Activated CD4-positive, alpha-beta T cell treated with anti-CD3 and anti-CD28 coated beads, Interleukin-2, amount 10 ng/mL, durations not matched to agents 24 days and 14 days (primary cell): ENCODE measurements around the gene ACOX3. TPM values are rescaled to one million over a fixed set of nuclear protein-coding genes. Genes with fewer than 3 reads are reported as not detected.

Experiments used
- DNase-seq: peaks from one replicate; pipeline ENCODE4 v3.0.0; 2022
- H3K27ac Mint-ChIP-seq: one replicate; pipeline ENCODE4 v1.8.0; 2022; ENCODE audit warnings: mild to moderate bottlenecking, mixed read lengths
- H3K27me3 Mint-ChIP-seq: one replicate; pipeline ENCODE4 v1.8.0; 2022; ENCODE audit warnings: mixed read lengths
- H3K36me3 Mint-ChIP-seq: one replicate; pipeline ENCODE4 v1.8.0; 2022; ENCODE audit warnings: low read depth, mild to moderate bottlenecking, mixed read lengths
- H3K4me1 Mint-ChIP-seq: one replicate; pipeline ENCODE4 v1.8.0; 2021; ENCODE audit warnings: mixed read lengths
- H3K4me3 Mint-ChIP-seq: one replicate; pipeline ENCODE4 v1.8.0; 2022; ENCODE audit warnings: mild to moderate bottlenecking, moderate library complexity, mixed read lengths
- H3K9me3 Mint-ChIP-seq: one replicate; pipeline ENCODE4 v1.8.0; 2021; ENCODE audit warnings: mixed read lengths
- intact Hi-C: fragments of 100-400 bp; cut with micrococcal nuclease; formaldehyde crosslinking; loops from one replicate; pipeline ENCODE4 v1.15.1; 2023
- total RNA-seq: library from RNA; stranded (reverse); gene quantifications from 2 replicates; pipeline ENCODE4 v1.2.3, GENCODE V29; 2022

ACOX3 gene
- total RNA-seq, 1 donor from 2014 or later: 20.5 TPM

- Mint-ChIP-seq H3K9me3 (no peaks in the 10 kb centered on the region), H3K27ac (no peak overlapping the region), H3K27me3 (no peaks in the 10 kb centered on the region), H3K4me3 (no peak overlapping the region), H3K4me1 (no peaks in the 10 kb centered on the region), H3K36me3 (no peaks in the 10 kb centered on the region)
- intact Hi-C loops: no loop called here
- DNase-seq: no peak
Observed at GRCh38 chr4:8378776-8379175, 61.7 kb downstream of the ACOX3 start.

- no peak overlapping the region for H3K4me3 Mint-ChIP-seq
Observed at GRCh38 chr4:8378101-8378724, 62.3 kb downstream of the ACOX3 start.

GRCh38 chr4:8377103-8378075, 63.1 kb downstream of the ACOX3 start:
- no peak for DNase-seq
- H3K27ac Mint-ChIP-seq: no peak overlapping the region
- intact Hi-C loops: no loop called here
- H3K4me1 Mint-ChIP-seq: no peaks in the 10 kb centered on the region
- H3K36me3 Mint-ChIP-seq: no peaks in the 10 kb centered on the region
- H3K4me3 Mint-ChIP-seq: no peak overlapping the region
- no peaks in the 10 kb centered on the region for H3K27me3 Mint-ChIP-seq
- no peaks in the 10 kb centered on the region for H3K9me3 Mint-ChIP-seq

More at GRCh38 chr4:8378101-8378724, 62.3 kb downstream of the ACOX3 start:
- intact Hi-C loops: no loop called here
- no peaks in the 10 kb centered on the region for H3K27me3 Mint-ChIP-seq
- no peaks in the 10 kb centered on the region for H3K4me1 Mint-ChIP-seq
- no peak for DNase-seq
- H3K36me3 Mint-ChIP-seq: no peaks in the 10 kb centered on the region
- no peaks in the 10 kb centered on the region for H3K9me3 Mint-ChIP-seq
- H3K27ac Mint-ChIP-seq: no peak overlapping the region

- H3K27ac Mint-ChIP-seq: no peak overlapping the region
Observed at GRCh38 chr4:8376361-8377102, 64.0 kb downstream of the ACOX3 start.

GRCh38 chr4:8374851-8375649, 65.5 kb downstream of the ACOX3 start:
- no peaks in the 10 kb centered on the region for H3K27me3 Mint-ChIP-seq
- no peaks in the 10 kb centered on the region for H3K9me3 Mint-ChIP-seq
- H3K4me3 Mint-ChIP-seq: no peak overlapping the region
- H3K4me1 Mint-ChIP-seq: no peaks in the 10 kb centered on the region
- DNase-seq: no peak
- H3K36me3 Mint-ChIP-seq: no peaks in the 10 kb centered on the region
- H3K27ac Mint-ChIP-seq: no peak overlapping the region
- intact Hi-C loops: no loop called here

More at GRCh38 chr4:8376361-8377102, 64.0 kb downstream of the ACOX3 start:
- no peaks in the 10 kb centered on the region for H3K9me3 Mint-ChIP-seq
- H3K4me3 Mint-ChIP-seq: no peak overlapping the region
- no peaks in the 10 kb centered on the region for H3K36me3 Mint-ChIP-seq
- intact Hi-C loops: no loop called here
- H3K4me1 Mint-ChIP-seq: no peaks in the 10 kb centered on the region
- H3K27me3 Mint-ChIP-seq: no peaks in the 10 kb centered on the region
- no peak for DNase-seq

- Mint-ChIP-seq H3K27ac (no peak overlapping the region), H3K4me1 (no peaks in the 10 kb centered on the region), H3K36me3 (no peaks in the 10 kb centered on the region), H3K9me3 (no peaks in the 10 kb centered on the region), H3K27me3 (no peaks in the 10 kb centered on the region), H3K4me3 (no peak overlapping the region)
- no peak for DNase-seq
- intact Hi-C loops: no loop called here
Observed at GRCh38 chr4:8373973-8374545, 66.5 kb downstream of the ACOX3 start.

- no peak overlapping the region for H3K27ac Mint-ChIP-seq
- H3K4me1 Mint-ChIP-seq: no peaks in the 10 kb centered on the region
- intact Hi-C loops: no loop called here
- DNase-seq: no peak
- H3K9me3 Mint-ChIP-seq: no peaks in the 10 kb centered on the region
- H3K36me3 Mint-ChIP-seq: no peaks in the 10 kb centered on the region
- H3K27me3 Mint-ChIP-seq: no peaks in the 10 kb centered on the region
- no peak overlapping the region for H3K4me3 Mint-ChIP-seq
Observed at GRCh38 chr4:8373270-8373972, 67.1 kb downstream of the ACOX3 start.

GRCh38 chr4:8372506-8372905, 68.0 kb downstream of the ACOX3 start:
- no peaks in the 10 kb centered on the region for H3K4me1 Mint-ChIP-seq
- no peak overlapping the region for H3K4me3 Mint-ChIP-seq
- no peak for DNase-seq
- H3K36me3 Mint-ChIP-seq: no peaks in the 10 kb centered on the region
- no peaks in the 10 kb centered on the region for H3K9me3 Mint-ChIP-seq
- H3K27me3 Mint-ChIP-seq: no peaks in the 10 kb centered on the region
- intact Hi-C loops: no loop called here
- no peak overlapping the region for H3K27ac Mint-ChIP-seq

GRCh38 chr4:8371596-8371995, 68.9 kb downstream of the ACOX3 start:
- intact Hi-C loops: no loop called here
- H3K27ac Mint-ChIP-seq: no peak overlapping the region

GRCh38 chr4:8370835-8371595, 69.5 kb downstream of the ACOX3 start:
- no peak for DNase-seq
- H3K27me3 Mint-ChIP-seq: no peaks in the 10 kb centered on the region
- H3K27ac Mint-ChIP-seq: no peak overlapping the region
- no peak overlapping the region for H3K4me3 Mint-ChIP-seq
- H3K36me3 Mint-ChIP-seq: no peaks in the 10 kb centered on the region
- intact Hi-C loops: no loop called here
- H3K4me1 Mint-ChIP-seq: no peaks in the 10 kb centered on the region
- H3K9me3 Mint-ChIP-seq: no peaks in the 10 kb centered on the region

More at GRCh38 chr4:8371596-8371995, 68.9 kb downstream of the ACOX3 start:
- no peaks in the 10 kb centered on the region for H3K9me3 Mint-ChIP-seq
- DNase-seq: no peak
- H3K4me1 Mint-ChIP-seq: no peaks in the 10 kb centered on the region
- no peaks in the 10 kb centered on the region for H3K36me3 Mint-ChIP-seq
- H3K4me3 Mint-ChIP-seq: no peak overlapping the region
- H3K27me3 Mint-ChIP-seq: no peaks in the 10 kb centered on the region

GRCh38 chr4:8370106-8370787, 70.3 kb downstream of the ACOX3 start:
- no peak overlapping the region for H3K4me3 Mint-ChIP-seq
- H3K27ac Mint-ChIP-seq: no peak overlapping the region
- no peak for DNase-seq
- H3K4me1 Mint-ChIP-seq: no peaks in the 10 kb centered on the region
- intact Hi-C loops: no loop called here
- no peaks in the 10 kb centered on the region for H3K36me3 Mint-ChIP-seq
- no peaks in the 10 kb centered on the region for H3K9me3 Mint-ChIP-seq
- no peaks in the 10 kb centered on the region for H3K27me3 Mint-ChIP-seq
